Stomach smooth muscle (tissue), 2 donors: Measurements from ENCODE around the gene EMC9.

Experiments
- H3K27ac ChIP-seq: one replicate; pipeline ENCODE4 v1.7.0; 2013; ENCODE audit warnings: mild to moderate bottlenecking, low read length, inconsistent platforms
- H3K27me3 ChIP-seq, 2 donors: one replicate each; pipeline ENCODE4 v1.7.0; 2013; ENCODE audit warnings: low read length in 2 of 2; ENCODE audit not compliant: insufficient read depth in 2 of 2, control insufficient read depth in 1 of 2
- H3K36me3 ChIP-seq, 2 donors: one replicate each; pipeline ENCODE4 v1.7.0; 2013; ENCODE audit warnings: low read length in 2 of 2; ENCODE audit not compliant: control insufficient read depth in 2 of 2, insufficient read depth in 2 of 2
- H3K4me1 ChIP-seq: one replicate; pipeline ENCODE4 v1.7.0; 2013; ENCODE audit warnings: low read length; ENCODE audit not compliant: control insufficient read depth, insufficient read depth
- H3K4me3 ChIP-seq, 2 donors: one replicate each; pipeline ENCODE4 v1.7.0; 2013; ENCODE audit warnings: low read length in 2 of 2
- H3K9ac ChIP-seq, 2 donors: one replicate each; pipeline ENCODE4 v1.7.0; 2013; ENCODE audit warnings: low read length in 2 of 2, mild to moderate bottlenecking in 1 of 2
- H3K9me3 ChIP-seq, 2 donors: one replicate each; pipeline ENCODE4 v1.7.0; 2013; ENCODE audit warnings: low read length in 2 of 2; ENCODE audit not compliant: control insufficient read depth in 2 of 2
- donor health status: healthy.
- donor health status: Pancreatic carcinoma.

The EMC9 gene

GRCh38 chr14:24116128-24116814 is 25.1 kb downstream of the EMC9 start:
- Histone ChIP-seq H3K4me3 (peak overlapping the region; percentile 40 to 93), H3K27me3 (no peaks in the 10 kb centered on the region), H3K36me3 (peaks cover 30 to 35% of the 10 kb centered on the region in 2 donors), H3K9ac (peak overlapping the region in 1 of 2 donors; percentile 97), H3K9me3 (no peaks in the 10 kb centered on the region), H3K27ac (no peak overlapping the region), H3K4me1 (peaks cover 18% of the 10 kb centered on the region)

DNA sequence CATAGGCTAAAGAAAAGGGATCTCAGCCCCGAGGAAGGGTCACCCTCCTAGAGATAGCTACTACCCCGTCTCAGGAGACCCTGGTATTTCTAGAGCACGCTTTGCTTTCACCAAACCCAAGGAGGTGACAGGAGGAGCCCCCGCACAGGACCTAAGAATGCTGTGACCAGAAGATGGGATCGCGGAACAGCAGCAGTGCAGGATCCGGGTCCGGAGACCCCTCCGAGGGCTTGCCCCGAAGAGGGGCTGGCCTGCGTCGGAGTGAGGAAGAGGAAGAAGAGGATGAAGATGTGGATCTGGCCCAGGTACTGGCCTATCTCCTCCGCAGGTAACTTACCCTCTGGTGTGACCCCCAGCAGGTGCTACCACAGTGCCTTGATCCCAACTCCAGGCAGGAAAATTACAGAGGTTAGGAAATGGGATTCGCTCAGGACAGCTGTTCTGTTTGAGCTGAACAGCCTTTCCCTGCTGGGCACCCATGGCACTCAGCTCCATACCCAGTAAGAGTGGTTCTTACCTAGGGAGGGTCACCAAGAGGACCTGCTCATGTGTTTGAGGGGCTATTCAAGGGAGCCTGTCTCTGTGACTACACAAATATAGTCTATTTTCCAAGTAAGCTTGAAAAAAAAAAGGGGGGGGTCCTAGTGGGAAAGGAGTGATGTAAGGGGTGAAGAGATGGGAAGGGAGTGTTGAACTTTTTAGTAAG is 25.8 kb downstream of the EMC9 start:
- H3K4me3 ChIP-seq, result peak overlapping the region; percentile 93 to 96
- H3K4me1 ChIP-seq, result peaks cover 18% of the 10 kb centered on the region
- peak overlapping the region; percentile 96 to 97 for H3K9ac ChIP-seq
- no peaks in the 10 kb centered on the region for H3K27me3 ChIP-seq
- peak overlapping the region; percentile 97 for H3K27ac ChIP-seq
- H3K36me3 ChIP-seq, result peaks cover 25 to 28% of the 10 kb centered on the region in 2 donors
- no peaks in the 10 kb centered on the region for H3K9me3 ChIP-seq

GRCh38 chr14:24114532-24115421 is 26.6 kb downstream of the EMC9 start, which contains the start of the genes DCAF11 and NRL:
Gene DCAF11, plus strand, starts transcription at chr14:24114777. Its CDS starts 818 bp downstream, at chr14:24115595.
Gene NRL, minus strand, starts transcription at chr14:24114949. Its CDS starts 32,101 bp downstream, at chr14:24082848.
- H3K9me3 ChIP-seq, result no peaks in the 10 kb centered on the region
- H3K9ac ChIP-seq, result peak within 1 kb of the TSS; percentile 96 to 97
- no peaks in the 10 kb centered on the region for H3K27me3 ChIP-seq
- H3K36me3 ChIP-seq, result peaks cover 23 to 25% of the 10 kb centered on the region in 2 donors
- peaks cover 18% of the 10 kb centered on the region for H3K4me1 ChIP-seq
- peak within 1 kb of the TSS; percentile 93 to 96 for H3K4me3 ChIP-seq
- H3K27ac ChIP-seq, result peak within 1 kb of the TSS; percentile 97

GRCh38 chr14:24113801-24114531 is 27.4 kb downstream of the EMC9 start:
- Histone ChIP-seq H3K27me3 (no peaks in the 10 kb centered on the region), H3K9me3 (no peaks in the 10 kb centered on the region)

GRCh38 chr14:24113379-24113800 is 28.0 kb downstream of the EMC9 start:
- H3K27me3 ChIP-seq, result no peaks in the 10 kb centered on the region
- peaks cover 23% of the 10 kb centered on the region for H3K4me1 ChIP-seq
- H3K9me3 ChIP-seq, result no peaks in the 10 kb centered on the region
- H3K4me3 ChIP-seq, result peak overlapping the region; percentile 93 to 96
- peaks cover 9 to 11% of the 10 kb centered on the region in 2 donors for H3K36me3 ChIP-seq
- peak overlapping the region; percentile 96 to 97 for H3K9ac ChIP-seq
- peak overlapping the region; percentile 97 for H3K27ac ChIP-seq

More at GRCh38 chr14:24113801-24114531, 27.4 kb downstream of the EMC9 start:
- Histone ChIP-seq H3K4me3 (peak overlapping the region; percentile 93 to 96), H3K9ac (peak overlapping the region; percentile 96 to 97), H3K27ac (peak overlapping the region; percentile 97), H3K4me1 (peaks cover 18% of the 10 kb centered on the region), H3K36me3 (peaks cover 15 to 17% of the 10 kb centered on the region in 2 donors)

- Histone ChIP-seq H3K4me3 (no peak overlapping the region), H3K27me3 (no peaks in the 10 kb centered on the region), H3K9ac (no peak overlapping the region), H3K9me3 (no peaks in the 10 kb centered on the region), H3K4me1 (peaks cover 11% of the 10 kb centered on the region), H3K36me3 (no peaks in the 10 kb centered on the region), H3K27ac (no peak overlapping the region)
These were observed 30.9 kb downstream of the EMC9 start for GRCh38 chr14:24110523-24110922.

GRCh38 chr14:24110060-24110459 is 31.3 kb downstream of the EMC9 start:
- Histone ChIP-seq H3K9ac (no peak overlapping the region), H3K27me3 (no peaks in the 10 kb centered on the region), H3K4me3 (no peak overlapping the region), H3K9me3 (no peaks in the 10 kb centered on the region), H3K36me3 (no peaks in the 10 kb centered on the region), H3K27ac (no peak overlapping the region), H3K4me1 (peaks cover 6% of the 10 kb centered on the region)

GRCh38 chr14:24108336-24108874 is 33.0 kb downstream of the EMC9 start:
- H3K9me3 ChIP-seq, result no peaks in the 10 kb centered on the region
- no peaks in the 10 kb centered on the region for H3K27me3 ChIP-seq
- peaks cover 5% of the 10 kb centered on the region for H3K4me1 ChIP-seq
- H3K4me3 ChIP-seq, result no peak overlapping the region
- peak overlapping the region in 1 of 2 donors; percentile 21 for H3K9ac ChIP-seq
- H3K27ac ChIP-seq, result no peak overlapping the region
- H3K36me3 ChIP-seq, result no peaks in the 10 kb centered on the region

DNA sequence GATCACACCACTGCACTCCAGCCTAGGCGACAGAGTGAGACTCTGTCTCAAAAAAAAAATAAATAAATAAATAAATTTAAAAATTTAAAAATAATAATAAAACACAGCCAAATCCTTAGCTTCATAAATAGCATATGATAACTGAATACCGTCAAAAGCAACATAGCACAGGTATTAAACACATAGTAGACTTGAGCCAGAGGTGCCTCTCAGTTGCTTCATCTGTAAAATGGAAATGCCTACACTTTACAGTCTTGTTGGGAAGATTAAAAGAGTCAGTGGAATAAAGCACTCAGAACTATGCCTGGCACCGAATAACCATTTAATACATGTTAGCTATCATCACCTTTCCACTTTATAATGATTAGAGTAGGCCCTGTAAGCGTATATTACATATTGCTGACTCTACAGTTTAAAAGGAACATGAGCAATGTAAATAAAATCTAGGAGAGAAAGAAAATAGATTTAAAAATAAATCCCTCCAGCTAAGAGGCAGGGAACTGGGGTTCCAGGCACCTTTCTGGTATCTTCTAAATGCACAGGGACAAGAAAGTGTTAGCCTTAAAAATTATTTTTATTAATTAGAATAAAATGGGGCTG is 34.6 kb downstream of the EMC9 start:
- H3K9me3 ChIP-seq, result no peaks in the 10 kb centered on the region
- H3K4me1 ChIP-seq, result peaks cover 5% of the 10 kb centered on the region
- no peak overlapping the region for H3K4me3 ChIP-seq
- H3K9ac ChIP-seq, result no peak overlapping the region
- no peak overlapping the region for H3K27ac ChIP-seq
- no peaks in the 10 kb centered on the region for H3K36me3 ChIP-seq
- H3K27me3 ChIP-seq, result no peaks in the 10 kb centered on the region
